GM08714 (cell line): ENCODE results near the gene CRABP2.

Experiments
- H3K4me3 ChIP-seq: fragments of 200-500 bp; sonication (Bioruptor generic); 2 replicates; pipeline ENCODE4 v1.5.1; 2014; ENCODE audit warnings: mild to moderate bottlenecking, low read length, inconsistent platforms
- ZNF274 ChIP-seq: IDR thresholded peaks from 2 replicates; pipeline ENCODE4 v1.6.1; 2012; ENCODE audit warnings: mild to moderate bottlenecking, low read depth, low read length

CRABP2 gene

DNA sequence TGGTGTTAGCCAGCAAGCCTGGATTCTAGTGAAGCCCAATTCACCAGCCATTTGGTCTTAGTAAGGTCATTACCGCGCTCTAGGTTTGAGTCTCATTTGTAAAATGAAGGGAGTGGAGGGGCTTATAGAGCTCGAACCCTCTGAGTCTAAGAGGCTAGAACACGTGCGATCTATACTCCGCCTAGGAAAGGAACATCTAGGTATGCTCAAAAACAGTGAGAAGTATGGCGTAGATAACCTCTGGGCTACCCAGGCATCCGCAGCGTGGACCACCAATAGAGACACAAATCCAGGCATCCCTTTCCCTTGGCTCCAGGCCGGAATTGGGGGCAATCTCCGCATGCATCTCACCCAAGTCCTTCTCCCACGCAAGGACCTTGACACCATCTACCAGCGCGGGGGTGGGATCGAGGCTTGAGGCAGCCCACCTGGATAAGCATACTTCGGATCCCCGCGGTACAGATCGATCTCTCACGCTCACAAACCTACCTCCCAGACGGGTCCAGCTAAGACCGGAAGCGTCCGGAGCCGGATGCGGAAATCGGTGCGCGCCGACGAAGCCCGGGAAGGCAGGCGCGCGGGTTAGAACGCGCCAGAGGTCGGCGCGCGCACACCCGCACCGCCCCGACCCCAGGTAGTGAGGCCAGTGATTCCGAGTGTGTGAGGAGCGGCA, 22.7 kb upstream of the CRABP2 start, which contains the start of gene METTL25B:
Gene METTL25B (plus strand): TSS at position 544 of the 673 bp plus-strand sequence. CDS start 636 bp downstream, outside the sequence.
- H3K4me3 ChIP-seq = peak within 1 kb of the TSS; percentile 92
- TF ChIP-seq ZNF274 = no peak

GRCh38 chr1:156727492-156727891, 22.1 kb upstream of the CRABP2 start:
- TF ChIP-seq ZNF274 = no peak

GRCh38 chr1:156726549-156727226, 21.3 kb upstream of the CRABP2 start:
- H3K4me3 ChIP-seq = peak overlapping the region; percentile 82

More at GRCh38 chr1:156727492-156727891, 22.1 kb upstream of the CRABP2 start:
- H3K4me3 ChIP-seq = peak overlapping the region; percentile 82

GRCh38 chr1:156725683-156726280, 20.4 kb upstream of the CRABP2 start:
- no peak for TF ChIP-seq ZNF274
- peak overlapping the region; percentile 82 for H3K4me3 ChIP-seq

More at GRCh38 chr1:156726549-156727226, 21.3 kb upstream of the CRABP2 start:
- no peak for TF ChIP-seq ZNF274

- no peak overlapping the region for H3K4me3 ChIP-seq
- no peak for TF ChIP-seq ZNF274
These were observed 16.2 kb upstream of the CRABP2 start for GRCh38 chr1:156721535-156721934.

DNA sequence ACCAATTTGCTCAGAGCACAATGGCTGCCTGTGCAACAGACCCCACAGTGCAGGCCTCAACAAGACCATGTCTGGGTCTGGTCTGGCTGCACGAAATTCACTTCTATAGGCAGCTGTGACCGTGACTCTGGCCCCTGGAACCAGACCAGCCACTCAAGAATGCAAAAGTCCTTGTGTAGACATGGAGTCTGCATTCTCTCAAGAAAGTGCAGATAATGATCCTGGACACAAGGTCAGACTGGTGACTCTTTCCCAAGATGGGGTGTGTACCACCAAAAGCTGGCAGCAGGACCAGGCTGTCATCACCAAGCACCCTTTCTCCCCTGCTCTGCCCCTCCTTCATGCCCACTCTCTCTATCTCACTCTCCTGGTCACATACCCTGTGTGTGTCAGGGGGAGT, 15.7 kb upstream of the CRABP2 start:
- no peak overlapping the region for H3K4me3 ChIP-seq
- no peak for TF ChIP-seq ZNF274

GRCh38 chr1:156717351-156717750, 12.0 kb upstream of the CRABP2 start:
- no peak overlapping the region for H3K4me3 ChIP-seq
- no peak for TF ChIP-seq ZNF274

DNA sequence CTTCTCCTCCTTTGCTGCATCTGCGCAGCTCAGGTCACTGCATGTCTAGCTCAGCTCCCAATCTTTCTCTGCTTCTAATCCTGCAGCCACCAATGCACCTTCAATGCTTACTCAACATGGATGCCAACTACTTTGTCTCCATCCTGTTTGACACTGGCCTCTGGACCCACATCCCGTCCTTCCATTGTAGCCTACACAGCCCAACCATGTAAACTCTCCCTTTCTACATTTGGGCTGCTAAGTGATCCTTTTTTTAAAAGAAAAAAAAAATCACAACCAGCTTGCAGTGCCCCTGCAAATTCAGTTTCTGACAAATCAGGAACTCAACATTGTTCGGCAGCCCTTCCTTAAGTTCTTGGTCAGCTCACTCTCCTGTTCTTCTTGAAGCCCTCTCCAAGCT, 9.4 kb upstream of the CRABP2 start:
- TF ChIP-seq ZNF274 = no peak
- H3K4me3 ChIP-seq = no peak overlapping the region

GRCh38 chr1:156712626-156713025, 7.2 kb upstream of the CRABP2 start:
- TF ChIP-seq ZNF274 = no peak
- H3K4me3 ChIP-seq = no peak overlapping the region

GRCh38 chr1:156711011-156711817, 5.8 kb upstream of the CRABP2 start:
- TF ChIP-seq ZNF274 = no peak
- H3K4me3 ChIP-seq = no peak overlapping the region

- H3K4me3 ChIP-seq = no peak overlapping the region
- no peak for TF ChIP-seq ZNF274
These were observed 4.5 kb upstream of the CRABP2 start for GRCh38 chr1:156709757-156710489.

GRCh38 chr1:156709031-156709430, 3.6 kb upstream of the CRABP2 start:
- H3K4me3 ChIP-seq = no peak overlapping the region
- TF ChIP-seq ZNF274 = no peak

DNA sequence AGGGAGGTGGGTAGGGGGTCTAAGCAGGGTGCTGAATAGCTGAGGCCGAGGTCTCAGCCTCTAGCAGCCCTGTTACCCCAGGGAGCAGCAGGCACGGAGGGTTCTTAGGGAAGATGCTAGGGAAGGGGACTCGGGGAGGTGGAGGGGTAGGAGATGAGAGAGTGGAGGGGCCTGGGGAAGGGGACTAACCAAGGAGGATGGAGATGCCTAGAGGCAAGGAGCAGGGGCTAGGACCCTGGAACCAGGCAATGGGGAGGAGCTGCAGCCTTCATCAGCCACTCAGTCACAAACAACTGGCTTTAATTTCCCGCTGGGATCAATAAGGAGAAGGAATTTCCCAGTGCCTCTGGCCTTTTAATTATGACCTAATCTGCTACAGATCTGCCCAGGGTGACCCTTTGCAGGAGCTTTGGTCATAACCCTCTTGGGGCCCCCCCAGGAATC, 2.9 kb upstream of the CRABP2 start:
- no peak for TF ChIP-seq ZNF274
- no peak overlapping the region for H3K4me3 ChIP-seq
